ENCODE measurements around the gene ZIC2.

DNA sequence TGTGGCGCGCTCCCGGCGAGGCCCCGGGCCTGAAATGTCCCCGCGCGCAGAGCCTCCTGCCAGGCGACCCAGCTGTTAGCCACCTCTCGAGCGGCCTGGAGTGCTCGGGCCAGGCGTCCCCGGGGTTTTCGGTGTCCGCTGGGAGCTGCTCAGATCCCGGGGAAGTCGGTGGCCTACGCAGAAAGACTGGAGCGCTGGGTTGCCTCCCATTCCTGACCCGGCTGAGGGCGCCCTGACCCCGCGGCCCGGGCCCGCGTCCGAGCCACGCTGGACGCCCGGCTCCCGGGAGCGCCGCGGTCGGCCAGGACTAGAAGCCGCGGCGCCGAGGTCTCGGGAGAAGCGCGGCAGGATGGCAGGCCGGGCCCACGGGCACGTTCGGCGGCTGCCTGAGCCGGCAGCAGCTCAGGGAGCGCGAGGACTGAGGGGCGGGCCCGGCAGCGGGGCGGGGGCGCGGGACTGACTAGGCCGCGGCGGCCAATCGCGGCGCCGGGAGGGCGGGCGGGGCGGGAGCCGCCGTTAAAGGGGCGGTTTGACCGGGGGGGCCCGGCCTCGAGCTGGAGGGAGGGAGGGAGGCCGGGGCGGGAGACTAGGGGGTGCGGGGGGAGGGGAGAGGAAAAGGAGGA, 1.3 kb upstream of the ZIC2 start:
- TF ChIP-seq TAF1 (IDR thresholded peaks at IDR 0.05; ENCODE audit: borderline replicate concordance, insufficient read depth, low read length) (0 out of 2 replicates have a peak, but pooled peaks have one; percentile 22), SIN3A (IDR thresholded peaks at IDR 0.05; ENCODE audit: borderline replicate concordance, insufficient read depth, low read length) (no peak)
- TF ChIP-seq, protein P1, sequence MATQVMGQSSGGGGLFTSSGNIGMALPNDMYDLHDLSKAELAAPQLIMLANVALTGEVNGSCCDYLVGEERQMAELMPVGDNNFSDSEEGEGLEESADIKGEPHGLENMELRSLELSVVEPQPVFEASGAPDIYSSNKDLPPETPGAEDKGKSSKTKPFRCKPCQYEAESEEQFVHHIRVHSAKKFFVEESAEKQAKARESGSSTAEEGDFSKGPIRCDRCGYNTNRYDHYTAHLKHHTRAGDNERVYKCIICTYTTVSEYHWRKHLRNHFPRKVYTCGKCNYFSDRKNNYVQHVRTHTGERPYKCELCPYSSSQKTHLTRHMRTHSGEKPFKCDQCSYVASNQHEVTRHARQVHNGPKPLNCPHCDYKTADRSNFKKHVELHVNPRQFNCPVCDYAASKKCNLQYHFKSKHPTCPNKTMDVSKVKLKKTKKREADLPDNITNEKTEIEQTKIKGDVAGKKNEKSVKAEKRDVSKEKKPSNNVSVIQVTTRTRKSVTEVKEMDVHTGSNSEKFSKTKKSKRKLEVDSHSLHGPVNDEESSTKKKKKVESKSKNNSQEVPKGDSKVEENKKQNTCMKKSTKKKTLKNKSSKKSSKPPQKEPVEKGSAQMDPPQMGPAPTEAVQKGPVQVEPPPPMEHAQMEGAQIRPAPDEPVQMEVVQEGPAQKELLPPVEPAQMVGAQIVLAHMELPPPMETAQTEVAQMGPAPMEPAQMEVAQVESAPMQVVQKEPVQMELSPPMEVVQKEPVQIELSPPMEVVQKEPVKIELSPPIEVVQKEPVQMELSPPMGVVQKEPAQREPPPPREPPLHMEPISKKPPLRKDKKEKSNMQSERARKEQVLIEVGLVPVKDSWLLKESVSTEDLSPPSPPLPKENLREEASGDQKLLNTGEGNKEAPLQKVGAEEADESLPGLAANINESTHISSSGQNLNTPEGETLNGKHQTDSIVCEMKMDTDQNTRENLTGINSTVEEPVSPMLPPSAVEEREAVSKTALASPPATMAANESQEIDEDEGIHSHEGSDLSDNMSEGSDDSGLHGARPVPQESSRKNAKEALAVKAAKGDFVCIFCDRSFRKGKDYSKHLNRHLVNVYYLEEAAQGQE (IDR thresholded peaks at IDR 0.05; ENCODE audit: insufficient read depth in 1 of 2, low read depth in 2 of 2, low read length in 2 of 2): no peak

Measured in PFSK-1 (cell line).